Natural killer cell (primary cell): Measurements from ENCODE around the gene KCP. TPM values are rescaled to one million over a fixed set of nuclear protein-coding genes. Genes with fewer than 3 reads are reported as not detected.
A peak's percentile ranks its signal among the peaks of the same experiment; 100 is the strongest.

ENCODE experiments used
- ATAC-seq, 3 donors: fragments of 150-1000 bp in 2 of 3; fragments of 200-7000 bp in 1 of 3; cut with Tn5 transposase; 1 replicate in 1 of 3; 2 replicates in 2 of 3; pipeline ENCODE4 v1.10.0; 2021; ENCODE audit warnings: mild to moderate bottlenecking in 2 of 3, moderate library complexity in 2 of 3
- DNase-seq, 2 donors: peaks; one replicate each; pipeline versions ENCODE4 v3.0.0 to v3.0.0-alpha.2; 2013 to 2021; ENCODE audit warnings: mixed read lengths in 1 of 2
- H3K27ac ChIP-seq: one replicate; pipeline ENCODE4 v1.5.1; 2013; ENCODE audit warnings: mild to moderate bottlenecking, low read length
- H3K27me3 ChIP-seq: one replicate; pipeline ENCODE4 v1.6.1; 2013; ENCODE audit warnings: low read length; ENCODE audit not compliant: control insufficient read depth, insufficient read depth
- H3K36me3 ChIP-seq: one replicate; pipeline ENCODE4 v1.6.1; 2013; ENCODE audit warnings: low read length; ENCODE audit not compliant: control insufficient read depth, insufficient read depth
- H3K4me1 ChIP-seq: one replicate; pipeline ENCODE4 v1.6.1; 2013; ENCODE audit warnings: low read length; ENCODE audit not compliant: control insufficient read depth, insufficient read depth
- H3K4me3 ChIP-seq: one replicate; pipeline ENCODE4 v1.5.1; 2013; ENCODE audit warnings: low read length
- H3K9me3 ChIP-seq: one replicate; pipeline ENCODE4 v1.6.1; 2013; ENCODE audit warnings: low read length; ENCODE audit not compliant: control insufficient read depth, insufficient read depth
- H3K27ac Mint-ChIP-seq, 2 donors: one replicate each; pipeline ENCODE4 v1.8.0; 2022; ENCODE audit warnings: mild to moderate bottlenecking in 2 of 2, mixed read lengths in 2 of 2, moderate library complexity in 1 of 2
- H3K27me3 Mint-ChIP-seq, 2 donors: one replicate each; pipeline ENCODE4 v1.8.0; 2022; ENCODE audit warnings: low read depth in 2 of 2, mixed read lengths in 2 of 2
- H3K36me3 Mint-ChIP-seq: one replicate; pipeline ENCODE4 v1.8.0; 2022; ENCODE audit warnings: mixed read lengths
- H3K4me1 Mint-ChIP-seq, 2 donors: one replicate each; pipeline ENCODE4 v1.8.0; 2022; ENCODE audit warnings: mixed read lengths in 2 of 2
- H3K4me3 Mint-ChIP-seq: one replicate; pipeline ENCODE4 v1.8.0; 2022; ENCODE audit warnings: mild to moderate bottlenecking, moderate library complexity, mixed read lengths
- H3K9me3 Mint-ChIP-seq, 2 donors: one replicate each; pipeline ENCODE4 v1.8.0; 2022; ENCODE audit warnings: mixed read lengths in 2 of 2
- CTCF ChIP-seq: fragments of 200-600 bp; IDR thresholded peaks from one replicate; pipeline ENCODE4 v1.8.0; 2022; ENCODE audit warnings: antibody characterized with exemption
- WGBS: methylation state at CpG from one replicate; pipeline ENCODE4 v1.1.7; 2013; ENCODE audit warnings: missing lambda C conversion rate; ENCODE audit not compliant: insufficient coverage; 5-methylcytosine and 5-hydroxymethylcytosine counted together
- intact Hi-C: fragments of 100-400 bp; cut with micrococcal nuclease; formaldehyde crosslinking; loops from one replicate; pipeline ENCODE4 v1.14.2; 2022
- total RNA-seq, 4 donors: library from RNA; stranded (reverse); fragments of 120-200 nt in 1 of 4; gene quantifications; one replicate each; pipeline versions ENCODE4 v1.2.3 to v1.2.4, GENCODE V29; 2013 to 2022

Gene KCP
- total RNA-seq, 3 donors from 2014 or later (not counting 1 experiment from before 2014, with no cell fraction given): 0.49 to 0.95 TPM; not detected in 1

GRCh38 chr7:128920913-128921582 is 10.5 kb upstream of the KCP start:
- intact Hi-C loops: no loop called here
- Histone ChIP-seq H3K27ac (no peak overlapping the region), H3K4me1 (no peaks in the 10 kb centered on the region), H3K36me3 (no peaks in the 10 kb centered on the region), H3K9me3 (no peaks in the 10 kb centered on the region), H3K4me3 (no peak overlapping the region), H3K27me3 (peaks cover 5% of the 10 kb centered on the region)
- Mint-ChIP-seq H3K27me3 (peaks cover 32 to 35% of the 10 kb centered on the region in 2 donors), H3K36me3 (no peaks in the 10 kb centered on the region), H3K4me3 (no peak overlapping the region), H3K9me3 (no peaks in the 10 kb centered on the region), H3K27ac (no peak overlapping the region), H3K4me1 (no peaks in the 10 kb centered on the region)
- TF ChIP-seq CTCF: no peak
- no peak for ATAC-seq
- WGBS: 87% methylated on average over 13 of the region's 13 CpGs
- no peak for DNase-seq

- Histone ChIP-seq H3K9me3 (no peaks in the 10 kb centered on the region), H3K27ac (no peak overlapping the region), H3K36me3 (no peaks in the 10 kb centered on the region), H3K27me3 (peaks cover 9% of the 10 kb centered on the region), H3K4me1 (peaks cover 5% of the 10 kb centered on the region), H3K4me3 (no peak overlapping the region)
- ATAC-seq: no peak
- Mint-ChIP-seq H3K27me3 (peaks cover 35 to 42% of the 10 kb centered on the region in 2 donors), H3K4me1 (peaks cover 5% of the 10 kb centered on the region in 2 donors), H3K9me3 (no peaks in the 10 kb centered on the region), H3K27ac (no peak overlapping the region), H3K4me3 (no peak overlapping the region), H3K36me3 (no peaks in the 10 kb centered on the region)
- intact Hi-C loops: no loop called here
- peak in 1 of 2 donors; percentile 13 for DNase-seq
- TF ChIP-seq CTCF: no peak
- WGBS: 63% methylated on average over 14 of the region's 14 CpGs
Observed at GRCh38 chr7:128919881-128920799, 9.6 kb upstream of the KCP start.

- no peak overlapping the region for H3K27ac ChIP-seq
- H3K27me3 Mint-ChIP-seq: peaks cover 39 to 47% of the 10 kb centered on the region in 2 donors
Observed at GRCh38 chr7:128919241-128919640, 8.7 kb upstream of the KCP start.

More at GRCh38 chr7:128919241-128919640, 8.7 kb upstream of the KCP start:
- Histone ChIP-seq H3K4me1 (peaks cover 11% of the 10 kb centered on the region), H3K36me3 (no peaks in the 10 kb centered on the region), H3K27me3 (peaks cover 9% of the 10 kb centered on the region), H3K4me3 (no peak overlapping the region), H3K9me3 (no peaks in the 10 kb centered on the region)
- WGBS: 89% methylated on average over 6 of the region's 6 CpGs
- TF ChIP-seq CTCF: no peak
- no peak overlapping the region for H3K27ac Mint-ChIP-seq
- no peaks in the 10 kb centered on the region for H3K9me3 Mint-ChIP-seq
- H3K36me3 Mint-ChIP-seq: no peaks in the 10 kb centered on the region
- H3K4me1 Mint-ChIP-seq: peaks cover 5 to 6% of the 10 kb centered on the region in 2 donors
- no peak overlapping the region for H3K4me3 Mint-ChIP-seq
- ATAC-seq (no peak), DNase-seq (no peak)
- intact Hi-C loops: no loop called here
